H1 (cell line): ENCODE data around the gene GIGYF2. TPM values are rescaled to one million over a fixed set of nuclear protein-coding genes. Genes with fewer than 3 reads are reported as not detected.

Experiments used
- CTCF ChIA-PET: fragments of 300-600 bp; sonication (Branson Sonifier 250); formaldehyde crosslinking; loops from one replicate; lab custom pipeline; 2021; ENCODE audit not compliant: partially characterized antibody; lab: Charles Lee
- POLR2A ChIA-PET: fragments of 300-600 bp; sonication (Branson Sonifier 250); formaldehyde crosslinking; loops from one replicate; lab custom pipeline; 2021; ENCODE audit warnings: inconsistent platforms; ENCODE audit not compliant: partially characterized antibody; lab: Charles Lee
- DNase-seq, 2 experiments: peaks; one replicate each; pipeline versions ENCODE4 v3.0.0 to v3.0.0-alpha.2; 2010 to 2022; ENCODE audit warnings: low spot score in 2 of 2, low read depth in 1 of 2, mixed read lengths in 1 of 2
- FAIRE-seq: peaks from 2 replicates; lab custom pipeline; 2011; peaks lifted over from hg19 to GRCh38; lab: Jason Lieb, UNC
- H2AFZ ChIP-seq: 2 replicates; pipeline ENCODE4 v1.8.1; 2012; ENCODE audit warnings: low read length, inconsistent platforms
- H2AK5ac ChIP-seq: 2 replicates; pipeline ENCODE4 v1.6.1; 2013; ENCODE audit warnings: low read depth, low read length
- H2BK120ac ChIP-seq: replicated peaks from 2 replicates; pipeline ENCODE3; 2013; ENCODE audit warnings: low read depth, low read length, inconsistent platforms
- H2BK12ac ChIP-seq: 2 replicates; pipeline ENCODE4 v1.6.1; 2013; ENCODE audit warnings: low read depth, low read length
- H2BK15ac ChIP-seq: 2 replicates; pipeline ENCODE4 v1.6.1; 2013; ENCODE audit warnings: low read length
- H2BK20ac ChIP-seq: 2 replicates; pipeline ENCODE4 v1.6.1; 2013; ENCODE audit warnings: low read length
- H2BK5ac ChIP-seq: 2 replicates; pipeline ENCODE4 v1.6.1; 2013; ENCODE audit warnings: low read depth, low read length
- H3K14ac ChIP-seq: 2 replicates; pipeline ENCODE4 v1.6.1; 2013; ENCODE audit warnings: inconsistent platforms; ENCODE audit not compliant: insufficient read length
- H3K18ac ChIP-seq: 2 replicates; pipeline ENCODE4 v1.6.1; 2013; ENCODE audit warnings: low read length; ENCODE audit errors: extremely low read depth
- H3K23ac ChIP-seq: 2 replicates; pipeline ENCODE4 v1.6.1; 2013; ENCODE audit warnings: inconsistent platforms; ENCODE audit not compliant: insufficient read length
- H3K23me2 ChIP-seq: 2 replicates; pipeline ENCODE4 v1.6.1; 2013; ENCODE audit warnings: low read depth, low read length
- H3K27ac ChIP-seq: 2 replicates; pipeline ENCODE4 v1.6.1; 2011; ENCODE audit warnings: low read depth, low read length, inconsistent platforms
- H3K27me3 ChIP-seq, 4 experiments: replicated peaks in 1 of 4; 1 replicate in 1 of 4; 2 replicates in 3 of 4; pipeline versions ENCODE4 v1.6.1 to v1.8.1; 2011 to 2013; ENCODE audit warnings: low read length in 3 of 4, mild to moderate bottlenecking in 3 of 4, inconsistent platforms in 2 of 4, mixed read lengths in 2 of 4, moderate library complexity in 1 of 4; ENCODE audit not compliant: control insufficient read depth in 3 of 4, insufficient read depth in 3 of 4; ENCODE audit errors: extremely low read depth in 1 of 4
- H3K36me3 ChIP-seq, 4 experiments: 2 replicates each; pipeline versions ENCODE4 v1.6.1 to v1.8.1; 2011 to 2013; ENCODE audit warnings: mild to moderate bottlenecking in 4 of 4, low read length in 3 of 4, moderate library complexity in 2 of 4, control low read depth in 1 of 4, inconsistent platforms in 1 of 4; ENCODE audit not compliant: insufficient read depth in 4 of 4, control insufficient read depth in 2 of 4
- H3K4ac ChIP-seq: replicated peaks from 2 replicates; pipeline ENCODE3; 2013; ENCODE audit warnings: low read length, low read depth, mixed read lengths, inconsistent platforms; ENCODE audit not compliant: insufficient read length
- H3K4me1 ChIP-seq, 4 experiments: replicated peaks in 1 of 4; 1 replicate in 1 of 4; 2 replicates in 3 of 4; pipeline versions ENCODE4 v1.6.1 to v1.8.1; 2011 to 2013; ENCODE audit warnings: low read length in 3 of 4, inconsistent platforms in 2 of 4, mixed read lengths in 1 of 4; ENCODE audit not compliant: insufficient read depth in 4 of 4, control insufficient read depth in 3 of 4
- H3K4me2 ChIP-seq, 2 experiments: 2 replicates each; pipeline versions ENCODE4 v1.6.1 to v1.8.1; 2011 to 2013; ENCODE audit warnings: low read depth in 2 of 2, low read length in 2 of 2, control low read depth in 1 of 2, inconsistent platforms in 1 of 2, mild to moderate bottlenecking in 1 of 2; ENCODE audit not compliant: insufficient read depth in 1 of 2
- H3K4me3 ChIP-seq, 4 experiments: fragments of 200-600, 300-600 bp in 1 of 4; sonication (generic), shearing (Covaris generic), sonication (Bioruptor Twin) in 1 of 4; 2 replicates each; pipeline versions ENCODE4 v1.5.1 to v1.8.1; 2011 to 2016; ENCODE audit warnings: low read length in 4 of 4, low read depth in 3 of 4, control low read depth in 2 of 4, inconsistent platforms in 2 of 4, mild to moderate bottlenecking in 2 of 4, mixed read lengths in 1 of 4, moderate library complexity in 1 of 4; ENCODE audit not compliant: insufficient read depth in 2 of 4; ENCODE audit errors: extremely low read depth in 1 of 4
- H3K56ac ChIP-seq: replicated peaks from 2 replicates; pipeline ENCODE3; 2013; ENCODE audit warnings: low read depth, mild to moderate bottlenecking, mixed read lengths, low read length, inconsistent platforms; ENCODE audit not compliant: insufficient read length
- H3K79me1 ChIP-seq: 2 replicates; pipeline ENCODE4 v1.6.1; 2013; ENCODE audit warnings: low read depth, low read length, control low read depth
- H3K79me2 ChIP-seq, 2 experiments: 2 replicates each; pipeline versions ENCODE4 v1.6.1 to v1.8.1; 2012 to 2013; ENCODE audit warnings: low read length in 2 of 2, mild to moderate bottlenecking in 2 of 2, inconsistent platforms in 1 of 2; ENCODE audit not compliant: insufficient read depth in 2 of 2, control insufficient read depth in 1 of 2
- H3K9ac ChIP-seq, 4 experiments: replicated peaks in 1 of 4; 1 replicate in 1 of 4; 2 replicates in 3 of 4; pipeline versions ENCODE4 v1.6.1 to v1.8.1; 2011 to 2013; ENCODE audit warnings: low read depth in 3 of 4, low read length in 3 of 4, control low read depth in 2 of 4, mild to moderate bottlenecking in 2 of 4, moderate library complexity in 2 of 4, inconsistent platforms in 1 of 4; ENCODE audit errors: extremely low read depth in 1 of 4
- H3K9me3 ChIP-seq, 2 experiments: 2 replicates each; pipeline versions ENCODE4 v1.6.1 to v1.8.1; 2012 to 2013; ENCODE audit warnings: mild to moderate bottlenecking in 2 of 2, moderate library complexity in 2 of 2, control low read depth in 1 of 2, inconsistent platforms in 1 of 2, low read depth in 1 of 2, low read length in 1 of 2, mixed read lengths in 1 of 2; ENCODE audit not compliant: insufficient read depth in 2 of 2
- H4K20me1 ChIP-seq, 2 experiments: replicated peaks in 1 of 2; 2 replicates each; pipeline versions ENCODE3 to v1.8.1; 2011 to 2013; ENCODE audit warnings: inconsistent platforms in 2 of 2, low read length in 2 of 2, mild to moderate bottlenecking in 1 of 2; ENCODE audit not compliant: insufficient read depth in 2 of 2, control insufficient read depth in 1 of 2
- H4K5ac ChIP-seq: 2 replicates; pipeline ENCODE4 v1.6.1; 2013; ENCODE audit warnings: low read length, low read depth, mixed read lengths, inconsistent platforms; ENCODE audit not compliant: insufficient read length
- H4K8ac ChIP-seq: 2 replicates; pipeline ENCODE4 v1.8.0; 2013; ENCODE audit warnings: mild to moderate bottlenecking, moderate library complexity, low read length, inconsistent platforms; ENCODE audit not compliant: insufficient read depth; ENCODE audit errors: extremely low read depth
- H4K91ac ChIP-seq: replicated peaks from 2 replicates; pipeline ENCODE3; 2013; ENCODE audit warnings: low read length, mixed read lengths, inconsistent platforms; ENCODE audit not compliant: insufficient read length
- ASH2L ChIP-seq: fragments of 200-600, 300-600 bp; sonication (generic); IDR thresholded peaks from one replicate; pipeline ENCODE4 v1.7.1; 2017; ENCODE audit warnings: low read length
- ATF3 ChIP-seq: IDR thresholded peaks from 2 replicates; pipeline ENCODE4 v1.6.1; 2011; ENCODE audit warnings: low read depth, mild to moderate bottlenecking, low read length; ENCODE audit not compliant: insufficient read depth
- BACH1 ChIP-seq: IDR thresholded peaks from 2 replicates; pipeline ENCODE4 v1.6.1; 2012; ENCODE audit warnings: low read length, improper control_type of control experiment
- BRCA1 ChIP-seq: IDR thresholded peaks from 2 replicates; pipeline ENCODE4 v1.6.1; 2012; ENCODE audit warnings: low read depth, low read length, improper control_type of control experiment
- CTCF ChIP-seq, 3 experiments: IDR thresholded peaks; 1 replicate in 2 of 3; 2 replicates in 1 of 3; pipeline versions ENCODE4 v1.5.1 to v1.6.1; 2011; ENCODE audit warnings: low read length in 3 of 3, mild to moderate bottlenecking in 3 of 3, inconsistent platforms in 2 of 3, low read depth in 1 of 3, moderate library complexity in 1 of 3; ENCODE audit not compliant: insufficient read depth in 1 of 3; ENCODE audit errors: control extremely low read depth in 1 of 3
- MAFK ChIP-seq: IDR thresholded peaks from 2 replicates; pipeline ENCODE4 v1.6.1; 2012; ENCODE audit warnings: low read depth, mild to moderate bottlenecking, improper control_type of control experiment, low read length
- MAX ChIP-seq: IDR thresholded peaks from 2 replicates; pipeline ENCODE4 v1.6.1; 2012; ENCODE audit warnings: inconsistent platforms
- PHF8 ChIP-seq: fragments of 200-600 bp; sonication (generic); conservative IDR thresholded peaks from 2 replicates; pipeline ENCODE4 v1.7.1; 2012; ENCODE audit warnings: low read depth, mild to moderate bottlenecking, inconsistent platforms, low read length, moderate library complexity
- WGBS, 2 experiments: shearing (Covaris generic) in 1 of 2; methylation state at CpG; one replicate each; pipeline versions ENCODE4 v1.1.6 to v1.1.7; 2013 to 2015; ENCODE audit warnings: low lambda C conversion rate in 2 of 2, mixed read lengths in 2 of 2, inconsistent platforms in 1 of 2, low coverage in 1 of 2, missing lambda C conversion rate in 1 of 2; ENCODE audit not compliant: insufficient replicate concordance in 2 of 2, insufficient coverage in 1 of 2, insufficient read length in 1 of 2; ENCODE audit errors: extremely low coverage in 1 of 2, missing lambda C conversion rate in 1 of 2; 5-methylcytosine and 5-hydroxymethylcytosine counted together
- polyA plus RNA-seq, 7 experiments: library from polyadenylated mRNA; depleted of rRNA in 3 of 7; stranded (reverse) in 5 of 7; unstranded in 2 of 7; fragments of >200 nt in 5 of 7; fragments of 200-250 nt in 2 of 7; gene quantifications; 1 replicate in 5 of 7; 2 replicates in 1 of 7; 4 replicates in 1 of 7; pipeline versions ENCODE4 v1.2.1 to v1.2.3, GENCODE V29; 2011 to 2013; ENCODE audit warnings: missing spikeins in 2 of 7, mixed read lengths in 2 of 7
- total RNA-seq: library from RNA; stranded (reverse); fragmentation: NEBNext Ultra II Directional; extraction: Animal tissue kit (Norgen Biotek cat#: 25700); gene quantifications from 2 replicates; pipeline ENCODE4 v1.2.1, GENCODE V29; 2021

Gene GIGYF2
- total and polyA plus RNA-seq, 2 of the 8 experiments (the other 6 are each of a cell fraction or from before 2014, with no cell fraction given), result 22.3 to 62.0 TPM

- no peaks in the 10 kb centered on the region; a peak in 1 of 4 replicates for H3K9me3 ChIP-seq
- no peak overlapping the region for H4K91ac ChIP-seq
- H3K27ac ChIP-seq, result no peak overlapping the region
- H2BK5ac ChIP-seq, result peak overlapping the region; percentile 66; the same call in 1 of the 2 replicates
- H4K20me1 ChIP-seq, result peaks cover 0 to 2% of the 10 kb centered on the region in 2 experiments
- peak overlapping the region; percentile 61; the same call in 1 of the 2 replicates for H2BK20ac ChIP-seq
- H3K9ac ChIP-seq, result no peak overlapping the region
- no peak overlapping the region for H4K8ac ChIP-seq
- H3K4me1 ChIP-seq, result peaks cover 4 to 19% (median 15%) of the 10 kb centered on the region in 4 experiments
- H3K36me3 ChIP-seq, result no peaks in the 10 kb centered on the region
- no peak overlapping the region for H3K23ac ChIP-seq
- POLR2A ChIA-PET, result interaction anchor here (0.9 to 1.1 kb wide), 2 partner anchors 14 to 78 kb away, joined by 3 read pairs; no protein-coding TSS in a partner anchor
- H2BK120ac ChIP-seq, result no peak overlapping the region
- H3K23me2 ChIP-seq, result peaks cover 8% of the 10 kb centered on the region; the same call in 1 of the 2 replicates
- peaks cover 0 to 8% (median 6%) of the 10 kb centered on the region in 4 experiments; a peak in 3 of 7 replicates for H3K27me3 ChIP-seq
- H3K18ac ChIP-seq, result peak overlapping the region; percentile 83
- no peak overlapping the region for H3K4ac ChIP-seq
- no peak overlapping the region for H3K56ac ChIP-seq
- 84% methylated on average over 26 of the region's 28 CpGs; no CpG with 5 or more reads in 1 of the 2 experiments for WGBS, 2 experiments
- DNase-seq (no peak), FAIRE-seq (no peak)
- H3K14ac ChIP-seq, result no peak overlapping the region
- H2BK12ac ChIP-seq, result peak overlapping the region; percentile 90
- H3K79me2 ChIP-seq, result no peaks in the 10 kb centered on the region
- H2AFZ ChIP-seq, result 0 out of 2 replicates have a peak overlapping the region, but pooled peaks have one; percentile 42
- no peak overlapping the region for H4K5ac ChIP-seq
- H3K4me2 ChIP-seq, result peak overlapping the region in 1 of 2 experiments; percentile 46; a peak in 1 of 4 replicates
- H2BK15ac ChIP-seq, result peak overlapping the region; percentile 95
- H3K4me3 ChIP-seq, result no peak overlapping the region
- H2AK5ac ChIP-seq, result no peak overlapping the region
- CTCF ChIA-PET, result interaction anchor here (0.9 to 1.4 kb wide), 3 partner anchors 10 to 127 kb away, joined by 3 to 5 read pairs (median 3); partner anchors contain the start of gene SNORC
- no peaks in the 10 kb centered on the region for H3K79me1 ChIP-seq
- TF ChIP-seq MAX (no peak), BACH1 (no peak), CTCF (IDR thresholded peaks at IDR 0.05; ENCODE audit: control extremely low read depth in 1 of 3, insufficient read depth in 1 of 3, low read depth in 1 of 3, low read length in 3 of 3) (no peak), ATF3 (no peak), BRCA1 (no peak), MAFK (no peak), PHF8 (no peak), ASH2L (no peak)
These were observed 204.8 kb downstream of the GIGYF2 start for GRCh38 chr2:232901736-232902578.
